NOMO-1 treated with DMSO at 0.1 percent for 48 hours (cell line): Measurements from ENCODE around the gene AGPAT3.

Source experiments
- DNase-seq: peaks from one replicate; lab custom pipeline; 2025; ENCODE audit not compliant: unreplicated experiment; lab: John Stamatoyannopoulos, UW

Gene AGPAT3

DNA sequence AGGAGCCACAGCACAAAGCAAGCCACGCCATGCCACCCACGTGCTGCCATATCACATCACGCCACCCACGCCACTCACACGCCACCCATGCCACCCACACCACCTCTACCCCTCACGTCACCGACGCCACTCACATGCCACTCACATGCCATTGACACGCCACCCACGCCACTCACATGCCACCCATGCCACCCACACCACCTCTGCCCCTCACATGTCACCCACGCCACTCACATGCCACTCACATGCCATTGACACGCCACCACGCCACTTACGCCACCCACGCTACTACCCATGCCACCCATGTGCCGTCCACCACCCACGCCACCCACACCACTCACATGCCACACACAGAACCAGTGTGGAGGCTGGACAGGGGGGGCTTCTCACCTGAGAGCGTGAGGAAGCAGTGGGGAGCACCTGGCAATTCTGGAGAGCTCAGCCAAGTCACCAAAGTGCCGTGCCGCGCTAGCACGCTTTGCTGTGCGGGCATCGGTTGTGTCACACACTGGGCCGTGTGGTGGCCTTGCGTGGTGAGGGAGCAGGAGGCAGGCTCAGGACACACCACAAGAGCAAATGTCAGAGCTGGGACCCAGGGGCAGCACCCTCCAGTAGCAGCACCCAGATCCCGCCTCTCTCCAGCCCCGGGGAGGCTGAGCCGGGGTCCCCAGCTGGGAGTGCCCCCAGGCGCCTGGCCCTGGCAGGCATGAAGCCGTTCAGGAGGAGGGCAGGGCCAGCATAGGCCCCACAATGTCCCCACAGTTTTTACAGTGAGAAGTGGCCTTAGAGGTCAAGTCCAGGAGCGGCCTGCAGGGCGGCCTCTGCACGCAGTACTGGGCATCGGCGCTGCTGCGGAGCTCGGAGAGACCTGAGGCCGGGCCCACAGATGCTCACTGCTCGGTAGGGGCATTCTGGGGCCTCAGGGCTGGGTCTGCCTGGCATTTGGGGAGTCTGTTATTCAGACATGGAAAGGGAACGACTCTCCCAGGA, 70.0 kb downstream of the AGPAT3 start:
- no peak for DNase-seq

DNA sequence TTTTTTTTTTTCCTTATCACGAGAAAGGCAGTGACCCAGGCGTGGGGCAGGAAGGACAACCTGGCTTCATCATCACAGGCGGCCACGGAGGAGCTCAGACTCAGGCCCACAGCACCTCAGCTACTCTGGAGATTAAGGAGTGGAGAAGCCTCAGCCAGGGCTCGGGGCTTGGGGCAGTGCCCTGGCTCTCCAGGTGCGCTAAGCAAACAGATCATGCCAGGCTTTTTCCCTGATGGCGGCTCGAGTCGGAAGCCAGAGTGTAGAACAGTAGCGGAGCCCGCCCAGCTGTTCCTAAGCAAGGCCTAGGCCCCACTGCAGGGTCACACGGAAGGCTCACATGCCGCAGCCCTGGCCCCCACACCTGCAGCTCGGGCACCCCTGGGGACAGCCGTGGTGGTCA, 70.7 kb downstream of the AGPAT3 start:
- DNase-seq, result no peak

DNA sequence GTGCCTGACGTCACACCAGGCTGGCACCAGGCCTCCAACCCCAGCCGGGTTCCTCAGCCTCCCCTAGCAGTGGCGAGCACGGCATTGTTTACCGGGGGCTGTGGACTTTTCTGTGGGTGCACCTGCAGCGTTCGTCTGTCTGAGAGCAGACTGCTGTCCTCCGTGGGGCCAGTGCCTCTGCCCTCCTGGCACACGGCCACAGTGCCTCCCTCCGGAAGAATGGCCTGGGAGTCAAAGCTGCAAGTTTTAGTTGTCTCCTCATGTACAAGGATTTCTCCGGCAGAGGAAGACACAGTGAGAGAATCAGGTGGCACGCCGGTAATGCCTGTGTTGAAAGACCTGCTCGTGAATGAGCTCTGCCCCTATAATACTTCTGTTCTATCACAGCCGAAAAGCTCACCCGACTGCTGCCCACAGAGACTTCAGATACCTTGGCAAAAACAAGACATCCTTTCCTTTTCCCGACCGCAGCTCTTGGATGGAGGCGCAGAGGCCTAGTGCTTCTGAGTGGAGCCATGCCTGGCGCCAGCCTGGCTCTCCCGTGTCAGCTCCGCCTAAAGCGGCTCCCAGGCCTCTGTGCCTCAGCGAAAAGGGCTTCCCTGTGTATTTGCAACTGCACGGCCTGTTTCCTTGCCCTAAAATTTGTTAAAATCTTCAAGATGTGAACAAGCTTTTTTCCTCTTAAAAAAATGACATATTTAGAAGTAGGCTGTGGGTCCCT, 71.4 kb downstream of the AGPAT3 start:
- no peak for DNase-seq

DNA sequence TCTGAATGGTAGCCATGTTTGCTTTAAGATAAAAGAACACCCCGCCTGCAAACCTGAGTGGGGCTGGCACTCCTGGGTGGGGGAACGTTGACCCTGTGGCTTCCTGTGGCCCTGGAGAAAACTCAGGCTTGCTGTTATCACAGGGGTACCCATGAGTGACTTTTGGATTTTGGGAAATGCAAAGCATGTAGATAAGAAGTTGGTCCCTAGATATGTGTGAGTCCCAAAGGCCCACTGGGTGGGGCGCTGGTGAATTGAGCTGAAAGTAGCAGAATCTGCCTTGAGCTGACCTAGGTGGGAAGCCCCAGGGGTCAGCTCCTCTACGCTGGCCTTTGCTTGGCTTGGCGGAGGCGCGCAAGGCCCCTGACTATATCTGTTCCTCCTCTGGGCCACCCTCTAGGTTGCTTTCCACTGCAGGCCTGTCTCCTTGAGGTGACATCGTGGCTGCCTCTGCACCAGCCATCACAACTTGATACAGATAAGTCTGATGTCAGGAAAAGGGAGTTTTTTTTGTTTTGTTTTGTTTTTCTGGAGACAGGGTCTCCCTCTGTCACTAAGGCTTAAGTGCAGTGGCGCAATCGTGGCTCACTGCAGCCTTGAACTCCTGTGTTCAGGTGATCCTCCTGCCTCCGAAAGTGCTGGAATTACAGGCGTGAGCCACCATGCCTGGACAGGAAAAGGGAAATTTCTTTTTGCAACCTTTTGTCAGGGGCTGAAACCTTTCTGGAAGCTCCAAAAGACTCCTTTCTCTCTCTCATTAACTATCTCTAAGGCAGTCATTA, 72.2 kb downstream of the AGPAT3 start:
- DNase-seq, result no peak

DNA sequence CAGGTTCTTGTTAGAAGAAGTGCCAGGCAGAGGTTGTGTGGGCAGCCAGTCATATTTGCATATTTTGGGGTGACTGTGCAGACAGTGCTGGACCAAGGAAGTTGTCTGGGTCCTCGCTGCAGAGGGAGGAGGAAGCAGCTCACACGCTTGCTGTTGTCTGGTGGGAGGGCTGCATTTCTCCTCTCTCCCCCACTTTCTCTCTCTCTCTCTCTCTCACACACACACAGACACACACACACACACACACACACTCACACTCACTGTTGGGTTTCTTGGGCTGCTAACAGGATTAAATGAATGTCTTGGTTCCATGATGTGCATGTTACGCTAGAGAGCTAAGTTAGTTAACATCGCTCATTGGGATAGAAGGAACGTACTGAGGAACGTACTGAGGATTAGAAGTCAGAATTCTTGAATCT, 72.9 kb downstream of the AGPAT3 start:
- DNase-seq, result no peak

DNA sequence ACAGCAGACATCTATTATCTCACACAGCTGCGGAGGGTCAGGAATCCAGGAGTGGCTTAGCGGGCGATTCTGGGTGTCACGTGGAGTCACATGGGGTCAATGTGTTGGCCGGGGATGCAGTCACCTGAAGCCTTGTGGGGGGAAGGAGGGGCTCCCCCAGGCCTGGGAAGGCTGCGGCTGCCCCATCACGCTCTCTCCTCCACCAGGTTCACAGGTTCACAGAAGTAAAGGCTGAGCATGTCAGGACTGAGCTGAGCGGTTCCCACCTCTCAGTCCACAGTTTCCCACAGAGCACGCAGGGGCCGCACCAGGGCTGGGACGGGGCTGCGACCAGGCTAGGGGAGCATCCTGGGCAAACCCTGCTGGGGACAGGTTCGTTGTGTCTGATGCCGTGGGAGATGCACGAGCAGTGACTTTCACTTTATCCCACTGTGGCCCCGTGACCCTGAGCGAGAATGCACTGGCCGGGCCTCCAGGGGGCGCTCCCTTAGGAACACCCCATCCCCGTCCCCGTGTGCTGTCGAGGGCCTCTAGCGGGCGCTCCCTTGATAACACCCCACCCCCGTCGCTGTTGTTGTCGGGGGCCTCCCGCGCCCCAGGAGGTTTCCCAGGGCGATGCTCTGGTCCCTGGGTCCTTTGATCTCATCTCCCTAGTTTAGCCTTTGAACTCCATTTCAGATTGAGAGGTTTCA, 73.9 kb downstream of the AGPAT3 start:
- DNase-seq, result peak; percentile 84

DNA sequence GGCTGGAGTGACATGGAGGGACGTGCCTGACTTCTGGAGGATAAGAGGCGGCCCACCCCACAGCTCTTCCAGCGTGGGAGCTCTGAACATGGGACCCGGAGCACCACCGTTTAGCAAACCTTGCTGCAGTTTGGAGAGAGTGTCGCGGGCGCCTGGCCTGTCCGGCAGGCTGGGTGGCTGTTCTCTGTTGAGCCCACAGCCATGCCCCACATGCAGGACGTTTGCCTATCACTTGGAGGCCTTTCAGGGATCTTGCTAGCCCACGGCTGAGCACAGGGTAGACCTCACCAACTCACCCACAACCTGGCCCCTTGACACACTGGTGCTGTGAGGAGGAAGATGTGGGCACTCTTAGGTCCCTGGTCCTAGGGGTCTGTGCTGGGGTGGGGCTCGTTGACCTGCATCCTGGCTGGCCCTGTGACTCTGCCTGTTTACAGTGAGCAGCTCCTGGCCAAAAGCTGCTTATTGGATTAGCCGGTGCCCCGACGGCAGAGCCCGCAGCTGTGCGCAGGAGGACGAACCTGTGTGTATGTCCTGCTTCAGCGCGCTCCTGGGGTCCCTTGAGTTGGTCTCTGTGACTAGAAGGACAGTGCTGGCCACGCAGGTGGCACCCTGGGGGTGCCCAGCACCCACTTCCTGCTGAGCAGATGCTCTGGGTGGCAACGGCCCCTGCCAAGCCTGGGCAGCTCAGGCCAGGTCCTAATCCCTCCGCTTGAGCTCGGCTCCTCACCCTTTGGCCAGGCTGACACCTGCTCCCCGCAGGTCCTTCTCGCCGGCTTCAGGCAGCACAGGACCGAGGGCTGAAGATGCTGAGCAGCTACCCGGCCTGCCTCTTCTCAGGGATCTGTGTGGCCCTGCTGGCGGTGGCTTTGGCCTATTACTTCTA, 74.7 kb downstream of the AGPAT3 start:
- DNase-seq, result no peak

DNA sequence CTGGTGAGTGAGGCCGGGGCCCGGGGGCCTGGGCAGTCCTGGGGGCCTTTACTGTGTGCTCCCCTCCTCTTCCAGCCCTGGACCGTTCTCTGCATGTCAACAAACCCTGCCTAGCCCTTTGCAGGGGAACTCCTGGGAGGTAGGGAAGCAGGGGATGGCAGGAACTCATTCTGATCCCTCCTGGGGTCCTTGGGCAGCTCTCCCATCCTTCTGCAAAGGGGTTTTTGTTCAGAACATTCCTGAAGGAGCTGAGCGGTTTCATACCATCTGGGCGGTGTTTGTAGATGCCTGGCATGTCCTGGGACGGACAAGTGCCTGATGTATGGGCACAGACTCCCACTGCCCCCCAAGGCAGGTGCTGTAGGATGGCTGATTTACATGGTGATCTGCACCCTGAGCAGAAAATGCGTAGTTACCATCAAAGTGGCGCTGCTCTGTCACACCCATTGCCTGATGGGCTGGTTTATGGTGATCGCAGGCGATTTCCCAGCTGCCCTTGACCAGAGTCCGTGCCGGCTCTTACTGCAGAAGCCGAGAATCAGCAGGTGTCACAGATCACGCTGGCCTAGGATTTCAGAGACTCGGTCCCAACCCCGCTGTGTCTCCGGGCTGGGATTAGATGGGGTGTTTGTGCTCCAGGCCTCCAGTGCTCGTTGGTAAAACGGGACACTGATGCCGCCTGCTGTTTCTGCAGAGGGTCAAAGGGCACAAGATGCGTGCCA, 75.5 kb downstream of the AGPAT3 start:
- no peak for DNase-seq

DNA sequence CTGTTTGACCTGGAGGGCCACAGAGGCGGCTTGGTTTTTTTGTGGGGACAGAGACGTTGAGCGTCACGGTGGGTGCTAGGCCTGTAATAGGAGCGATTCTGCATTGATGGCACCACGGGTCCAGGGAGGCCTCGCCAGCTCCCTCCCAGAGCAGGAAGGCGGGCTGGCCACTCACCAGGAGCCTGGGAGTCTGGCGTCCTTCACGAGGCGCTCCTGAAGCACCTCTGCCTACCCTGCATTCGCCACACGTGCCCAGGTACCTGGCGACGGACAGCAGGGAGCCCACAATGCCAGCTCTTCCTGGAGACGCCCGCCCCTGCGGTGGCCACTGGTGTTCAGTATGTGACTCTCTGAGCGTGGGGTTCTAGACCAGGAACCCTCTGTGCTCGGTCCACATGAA, 77.2 kb downstream of the AGPAT3 start:
- no peak for DNase-seq

DNA sequence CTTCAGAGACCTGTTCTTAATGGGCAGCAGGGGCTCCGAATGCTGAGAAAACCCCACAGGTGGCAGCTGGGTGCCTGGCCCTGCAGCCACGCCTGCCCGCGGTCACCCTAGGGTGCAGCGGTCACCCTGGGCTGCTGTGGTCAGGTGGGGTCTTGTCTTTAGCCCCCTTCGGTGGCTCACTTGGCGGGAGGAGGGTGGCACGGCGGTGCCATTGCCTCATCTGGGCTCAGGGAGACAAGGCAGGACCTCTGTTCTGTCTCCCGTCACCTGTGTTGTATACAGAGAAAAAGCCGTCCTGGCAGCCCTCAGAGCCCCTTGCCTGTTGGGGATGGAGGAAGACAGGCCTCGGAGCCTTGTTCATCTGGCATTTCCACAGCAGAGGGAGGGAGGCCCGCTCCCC, 77.6 kb downstream of the AGPAT3 start:
- no peak for DNase-seq

DNA sequence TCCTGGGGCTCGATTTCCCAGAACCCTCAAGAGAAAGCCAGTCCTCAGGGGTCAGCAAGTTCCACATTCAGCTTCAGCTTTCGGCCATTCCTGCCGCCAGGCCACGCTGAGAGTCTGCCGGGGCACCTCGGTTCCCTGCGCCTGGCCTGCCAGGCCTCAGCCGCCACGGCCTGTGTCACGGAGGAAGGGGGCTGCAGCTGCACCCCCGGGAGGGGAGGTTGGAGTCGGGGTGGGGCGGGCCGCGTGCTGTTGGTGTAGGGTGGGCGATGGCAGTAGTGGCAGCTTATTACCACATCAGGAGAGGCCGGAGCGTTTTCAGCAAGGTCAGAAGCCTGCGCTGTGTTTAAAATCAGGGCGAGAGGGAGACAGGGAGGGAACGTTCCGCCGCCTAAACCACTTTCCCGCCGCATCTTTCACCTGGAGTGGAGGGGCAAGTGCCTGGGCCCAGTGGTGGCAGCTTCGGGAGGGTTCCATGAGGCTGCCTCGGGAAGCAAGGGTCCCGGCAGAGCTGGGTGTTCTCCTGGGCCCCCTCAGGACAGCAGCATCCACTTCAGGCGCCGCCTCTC, 78.6 kb downstream of the AGPAT3 start:
- DNase-seq, result no peak

DNA sequence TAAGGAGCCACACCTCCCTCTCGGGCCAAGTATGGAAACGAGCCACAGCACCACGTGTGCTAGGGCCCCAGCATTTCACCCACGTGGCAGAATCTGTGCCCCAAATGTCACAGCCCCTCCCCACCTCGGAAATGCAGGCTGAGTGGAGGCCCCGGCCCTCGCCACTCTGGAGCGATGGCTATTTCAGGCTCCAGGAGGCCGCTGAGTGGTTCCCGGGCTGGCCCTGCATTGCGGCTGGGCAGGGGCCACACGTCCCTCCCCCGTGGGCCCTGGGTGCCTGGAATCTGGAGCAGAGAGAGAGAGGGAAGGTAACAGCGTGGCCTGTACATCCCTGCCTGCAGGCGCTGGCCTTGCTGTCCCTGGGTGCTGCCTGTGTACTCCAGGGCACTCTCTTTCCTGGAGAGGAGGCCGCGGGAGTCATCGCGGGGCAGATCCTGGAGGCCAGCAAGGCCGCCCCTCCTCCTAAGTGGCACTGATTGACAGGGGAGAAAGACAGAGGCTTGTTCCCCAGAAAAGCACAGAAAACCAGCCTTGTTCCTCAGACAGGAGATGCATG, 79.1 kb downstream of the AGPAT3 start:
- DNase-seq, result no peak

DNA sequence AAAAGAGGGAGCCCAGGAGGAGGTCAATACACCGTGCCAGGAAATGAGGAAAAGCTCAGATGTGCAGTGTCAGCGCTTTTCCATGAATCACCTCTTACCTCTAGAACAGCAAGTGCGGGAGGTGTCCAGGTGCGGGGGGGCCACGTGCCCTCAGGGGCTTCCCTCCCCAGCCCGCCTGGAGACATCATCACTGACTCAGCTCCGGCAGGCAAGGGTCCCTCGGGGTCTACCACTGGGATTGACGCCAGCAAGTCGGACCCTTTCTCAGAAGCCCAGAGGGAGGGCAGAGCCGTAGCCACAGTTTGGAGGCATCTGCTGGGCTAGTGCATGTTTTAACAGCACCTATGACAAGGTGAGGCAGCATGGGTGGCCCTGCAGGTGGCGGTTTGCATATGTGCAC, 79.7 kb downstream of the AGPAT3 start:
- no peak for DNase-seq

DNA sequence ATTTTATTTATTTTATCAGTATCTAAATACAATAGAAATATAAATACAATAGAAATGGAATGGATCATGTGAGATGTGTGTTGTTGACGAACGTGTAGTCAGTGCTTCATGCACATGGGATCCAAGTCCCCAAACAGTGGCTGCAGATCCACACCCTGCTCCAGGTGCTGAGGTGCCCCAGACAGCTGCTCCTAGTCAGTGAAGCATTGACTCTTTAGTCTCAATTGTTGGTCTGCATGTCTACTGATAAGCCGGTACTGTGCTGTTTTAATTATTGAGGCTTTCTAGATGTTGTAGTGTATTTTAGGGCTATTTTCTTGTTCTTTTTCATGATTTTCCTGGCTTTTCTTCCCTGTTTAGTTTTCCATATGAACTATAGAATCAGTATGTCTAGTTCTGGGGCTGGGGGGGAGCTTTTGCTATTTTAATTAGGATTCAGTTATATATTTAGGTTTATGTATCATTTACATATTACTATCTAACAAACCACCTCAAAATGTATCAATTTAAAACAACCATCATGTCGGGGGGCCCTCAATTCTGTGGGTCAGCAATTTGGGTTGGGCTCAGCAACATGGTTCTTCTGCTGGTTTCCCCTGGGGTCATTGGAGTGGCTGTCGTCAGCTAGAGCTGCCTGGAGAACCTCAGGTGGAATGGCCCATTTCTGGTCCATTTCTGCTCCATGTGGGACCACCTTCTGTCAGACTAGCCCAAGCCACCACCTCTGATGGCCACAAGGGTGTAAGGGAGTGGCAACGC, 83.9 kb downstream of the AGPAT3 start:
- DNase-seq, result no peak

DNA sequence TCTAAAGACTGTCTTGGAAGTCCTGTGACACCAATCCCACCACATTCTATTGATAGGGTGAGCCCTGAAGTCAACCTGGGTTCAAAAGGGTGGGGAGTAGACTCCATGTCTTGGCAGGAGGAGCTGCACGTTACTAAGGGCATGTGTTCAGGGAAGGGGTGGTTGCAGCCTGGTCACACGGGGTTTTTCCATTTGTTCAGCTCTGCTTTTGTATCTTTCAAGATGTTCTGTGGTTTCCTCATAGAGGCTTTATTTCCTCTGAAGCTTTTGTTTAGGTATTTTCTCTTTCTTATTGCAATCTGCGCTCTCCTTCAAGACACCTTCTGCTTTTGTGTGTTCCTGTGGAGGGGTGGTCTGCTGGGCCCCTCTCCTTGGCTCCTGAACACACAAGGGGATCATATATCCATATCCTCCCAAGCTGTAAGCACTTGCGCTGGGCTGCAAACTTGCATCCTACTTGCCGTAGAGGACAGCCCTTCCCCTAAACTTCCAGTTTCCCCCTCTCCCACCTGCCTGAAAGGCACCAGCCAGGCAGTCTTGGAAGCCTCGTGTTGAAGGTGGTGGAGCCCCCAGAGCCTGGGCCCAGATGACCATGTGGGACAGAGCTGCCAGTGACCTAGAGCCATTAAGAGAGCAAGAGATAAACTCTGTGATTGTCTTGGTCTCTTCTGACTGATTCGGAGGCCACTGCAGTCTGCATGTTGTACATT, 84.6 kb downstream of the AGPAT3 start:
- DNase-seq, result no peak

DNA sequence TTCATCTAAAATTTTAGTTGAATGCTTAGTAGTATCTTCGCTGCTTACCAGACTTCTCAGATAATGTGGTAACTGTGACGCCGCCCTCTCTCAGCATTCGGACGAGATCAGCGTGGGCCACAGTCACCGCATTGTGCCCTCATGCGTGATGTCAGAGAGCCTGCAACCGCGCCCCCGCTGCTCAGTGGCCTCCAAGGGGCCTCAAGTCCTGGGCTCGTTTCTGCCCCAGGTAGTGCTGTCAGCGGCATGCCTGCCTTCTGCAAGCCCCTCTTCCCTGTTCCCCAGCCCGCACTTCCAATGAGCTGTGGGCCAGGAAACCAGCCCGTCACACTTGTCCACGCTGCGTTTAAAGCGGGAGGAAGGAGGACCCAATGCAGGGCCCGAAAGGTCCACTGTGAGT, 85.5 kb downstream of the AGPAT3 start:
- DNase-seq, result no peak

DNA sequence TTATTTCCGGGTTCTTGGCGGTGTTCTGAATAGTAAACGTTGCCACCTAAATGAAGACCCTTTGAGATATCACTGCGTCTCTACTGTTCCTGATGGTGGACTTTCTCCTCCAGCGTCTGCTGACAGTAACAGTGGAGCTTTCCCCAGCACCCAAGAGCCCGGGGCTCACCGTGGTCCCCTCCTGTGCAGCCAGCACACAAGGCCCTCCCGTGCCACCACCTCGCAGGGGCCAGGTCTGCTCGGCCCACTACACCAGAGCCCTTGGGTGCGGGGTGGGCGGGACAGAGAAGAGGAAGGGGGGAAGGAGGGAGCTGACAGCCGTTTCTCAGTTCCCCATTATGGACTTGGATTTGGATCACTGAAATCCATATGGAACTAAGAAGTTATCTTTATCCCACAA, 85.9 kb downstream of the AGPAT3 start:
- DNase-seq, result no peak
